HG03432 (cell line): ENCODE data around the gene NCAPD2.

Experiments used
- ATAC-seq: cut with Tn5 transposase; IDR thresholded peaks from one replicate; pipeline ENCODE4 v1.9.1; 2021; ENCODE audit warnings: mild to moderate bottlenecking, moderate library complexity; ENCODE audit not compliant: unreplicated experiment

NCAPD2 gene, protein sequence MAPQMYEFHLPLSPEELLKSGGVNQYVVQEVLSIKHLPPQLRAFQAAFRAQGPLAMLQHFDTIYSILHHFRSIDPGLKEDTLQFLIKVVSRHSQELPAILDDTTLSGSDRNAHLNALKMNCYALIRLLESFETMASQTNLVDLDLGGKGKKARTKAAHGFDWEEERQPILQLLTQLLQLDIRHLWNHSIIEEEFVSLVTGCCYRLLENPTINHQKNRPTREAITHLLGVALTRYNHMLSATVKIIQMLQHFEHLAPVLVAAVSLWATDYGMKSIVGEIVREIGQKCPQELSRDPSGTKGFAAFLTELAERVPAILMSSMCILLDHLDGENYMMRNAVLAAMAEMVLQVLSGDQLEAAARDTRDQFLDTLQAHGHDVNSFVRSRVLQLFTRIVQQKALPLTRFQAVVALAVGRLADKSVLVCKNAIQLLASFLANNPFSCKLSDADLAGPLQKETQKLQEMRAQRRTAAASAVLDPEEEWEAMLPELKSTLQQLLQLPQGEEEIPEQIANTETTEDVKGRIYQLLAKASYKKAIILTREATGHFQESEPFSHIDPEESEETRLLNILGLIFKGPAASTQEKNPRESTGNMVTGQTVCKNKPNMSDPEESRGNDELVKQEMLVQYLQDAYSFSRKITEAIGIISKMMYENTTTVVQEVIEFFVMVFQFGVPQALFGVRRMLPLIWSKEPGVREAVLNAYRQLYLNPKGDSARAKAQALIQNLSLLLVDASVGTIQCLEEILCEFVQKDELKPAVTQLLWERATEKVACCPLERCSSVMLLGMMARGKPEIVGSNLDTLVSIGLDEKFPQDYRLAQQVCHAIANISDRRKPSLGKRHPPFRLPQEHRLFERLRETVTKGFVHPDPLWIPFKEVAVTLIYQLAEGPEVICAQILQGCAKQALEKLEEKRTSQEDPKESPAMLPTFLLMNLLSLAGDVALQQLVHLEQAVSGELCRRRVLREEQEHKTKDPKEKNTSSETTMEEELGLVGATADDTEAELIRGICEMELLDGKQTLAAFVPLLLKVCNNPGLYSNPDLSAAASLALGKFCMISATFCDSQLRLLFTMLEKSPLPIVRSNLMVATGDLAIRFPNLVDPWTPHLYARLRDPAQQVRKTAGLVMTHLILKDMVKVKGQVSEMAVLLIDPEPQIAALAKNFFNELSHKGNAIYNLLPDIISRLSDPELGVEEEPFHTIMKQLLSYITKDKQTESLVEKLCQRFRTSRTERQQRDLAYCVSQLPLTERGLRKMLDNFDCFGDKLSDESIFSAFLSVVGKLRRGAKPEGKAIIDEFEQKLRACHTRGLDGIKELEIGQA (N-terminal part only)

DNA sequence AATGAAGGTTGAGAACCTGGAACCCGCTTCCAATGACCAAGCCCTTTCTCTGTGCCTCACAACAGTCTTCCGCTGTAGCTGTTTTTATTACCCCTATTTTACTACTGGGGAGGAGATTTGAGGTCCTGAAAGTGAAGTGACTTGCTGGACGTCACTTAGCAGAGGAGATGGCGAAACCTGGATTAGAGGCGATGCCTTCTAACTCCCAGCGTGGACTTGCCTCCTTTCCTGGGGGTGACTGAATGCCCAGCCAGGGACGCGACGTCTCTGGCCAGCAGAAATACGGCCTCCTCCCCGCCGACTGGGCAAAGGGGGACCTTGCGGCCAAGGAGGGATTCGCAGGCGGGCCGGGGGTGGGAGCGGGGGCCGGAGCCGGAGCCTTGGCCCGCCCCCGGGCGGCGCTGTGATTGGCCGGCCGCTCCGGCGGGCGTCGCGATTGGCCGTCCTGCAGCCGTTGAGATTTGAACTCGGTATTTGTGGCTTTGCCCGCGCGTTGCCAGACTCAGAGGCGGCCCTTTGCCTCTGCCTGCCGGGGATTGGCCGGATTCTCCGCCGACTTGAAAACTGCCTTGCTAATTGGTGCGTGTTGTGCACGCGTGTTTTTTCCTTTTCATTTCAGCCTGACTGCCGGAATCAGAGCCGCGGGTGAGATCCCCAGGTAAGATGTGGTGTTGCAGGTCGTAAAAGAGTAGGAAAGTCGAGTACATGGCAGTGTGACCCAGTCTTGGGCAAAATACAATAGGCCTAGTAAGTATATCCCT is at the start of gene NCAPD2:
Gene NCAPD2 (plus strand): TSS at position 606 of the 761 bp plus-strand sequence. CDS start 997 bp downstream, outside the sequence.
- ATAC-seq, result peak; percentile 86

DNA sequence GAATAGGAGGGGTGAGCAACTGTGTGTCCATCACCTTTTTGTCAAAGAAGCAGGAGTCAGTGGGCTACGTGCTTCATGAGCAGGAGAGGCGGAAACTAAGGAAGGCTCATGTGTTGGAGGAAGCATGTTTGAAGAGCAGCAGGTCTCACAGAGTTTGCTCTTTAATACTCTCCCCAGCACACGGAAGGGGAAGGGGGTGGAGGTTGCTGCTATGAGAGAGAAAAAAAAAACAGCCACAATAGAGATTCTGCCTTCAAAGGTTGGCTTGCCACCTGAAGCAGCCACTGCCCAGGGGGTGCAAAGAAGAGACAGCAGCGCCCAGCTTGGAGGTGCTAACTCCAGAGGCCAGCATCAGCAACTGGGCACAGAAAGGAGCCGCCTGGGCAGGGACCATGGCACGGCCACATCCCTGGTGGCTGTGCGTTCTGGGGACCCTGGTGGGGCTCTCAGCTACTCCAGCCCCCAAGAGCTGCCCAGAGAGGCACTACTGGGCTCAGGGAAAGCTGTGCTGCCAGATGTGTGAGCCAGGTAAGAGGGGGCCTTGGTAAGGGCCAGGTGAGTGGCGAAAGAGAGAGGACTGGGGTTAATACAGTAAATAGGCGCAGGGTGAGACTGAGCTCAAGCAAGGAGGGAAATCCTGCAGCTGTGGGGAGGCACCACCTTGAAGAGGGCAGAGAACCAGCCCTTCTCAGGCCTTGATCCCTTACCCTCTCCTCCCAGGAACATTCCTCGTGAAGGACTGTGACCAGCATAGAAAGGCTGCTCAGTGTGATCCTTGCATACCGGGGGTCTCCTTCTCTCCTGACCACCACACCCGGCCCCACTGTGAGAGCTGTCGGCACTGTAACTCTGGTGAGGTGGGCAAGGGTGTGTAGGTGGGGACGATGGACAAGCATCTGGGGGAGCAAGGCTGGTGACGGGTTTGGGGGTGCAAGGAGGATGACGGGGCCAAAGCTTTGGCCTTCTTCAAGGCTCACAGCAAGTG is 48.9 kb upstream of the NCAPD2 start, which contains the start of gene CD27:
Gene CD27 (plus strand): TSS at position 252 of the 985 bp plus-strand sequence. CDS start 141 bp downstream, at position 393.
- ATAC-seq, result no peak

DNA sequence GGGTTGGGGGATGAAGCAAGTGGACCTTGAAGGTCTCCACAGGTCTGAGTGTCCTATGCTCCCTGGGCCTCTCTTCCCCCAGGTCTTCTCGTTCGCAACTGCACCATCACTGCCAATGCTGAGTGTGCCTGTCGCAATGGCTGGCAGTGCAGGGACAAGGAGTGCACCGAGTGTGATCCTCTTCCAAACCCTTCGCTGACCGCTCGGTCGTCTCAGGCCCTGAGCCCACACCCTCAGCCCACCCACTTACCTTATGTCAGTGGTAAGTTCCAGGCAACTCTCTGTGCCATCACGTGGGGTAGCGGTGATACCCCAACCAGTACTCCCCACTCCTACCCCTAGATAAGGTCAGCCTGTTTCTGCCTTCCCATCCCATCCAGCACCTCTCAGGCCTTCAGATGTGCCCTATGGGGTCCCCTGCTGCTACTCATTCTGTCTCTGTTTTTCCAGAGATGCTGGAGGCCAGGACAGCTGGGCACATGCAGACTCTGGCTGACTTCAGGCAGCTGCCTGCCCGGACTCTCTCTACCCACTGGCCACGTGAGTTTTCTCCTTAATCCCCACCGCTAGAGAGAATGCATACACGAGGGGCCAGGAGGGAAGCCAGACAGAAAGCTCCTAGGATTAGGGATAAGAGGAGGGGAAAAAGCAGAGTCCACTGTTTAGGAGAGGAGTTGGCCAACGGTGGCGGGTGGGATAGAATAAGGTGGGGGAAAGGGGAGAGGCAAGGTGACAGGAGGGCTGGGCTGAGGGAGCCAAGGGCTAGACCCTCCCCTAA is 43.6 kb upstream of the NCAPD2 start:
- no peak for ATAC-seq

DNA sequence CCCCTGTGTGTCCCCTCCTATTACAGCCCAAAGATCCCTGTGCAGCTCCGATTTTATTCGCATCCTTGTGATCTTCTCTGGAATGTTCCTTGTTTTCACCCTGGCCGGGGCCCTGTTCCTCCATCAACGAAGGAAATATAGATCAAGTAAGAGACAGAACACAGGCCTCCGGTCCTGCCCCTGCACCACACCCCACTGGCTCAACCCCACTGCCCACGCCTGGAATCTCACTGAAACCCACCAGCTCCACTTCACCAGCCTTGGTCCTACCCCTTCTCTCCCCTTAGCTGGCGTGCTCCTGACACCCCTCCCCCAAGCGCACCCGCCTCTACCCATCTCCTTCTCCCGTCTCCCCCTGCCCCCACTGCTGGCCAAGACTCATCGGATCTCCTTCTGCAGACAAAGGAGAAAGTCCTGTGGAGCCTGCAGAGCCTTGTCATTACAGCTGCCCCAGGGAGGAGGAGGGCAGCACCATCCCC is 43.0 kb upstream of the NCAPD2 start:
- ATAC-seq, result no peak

DNA sequence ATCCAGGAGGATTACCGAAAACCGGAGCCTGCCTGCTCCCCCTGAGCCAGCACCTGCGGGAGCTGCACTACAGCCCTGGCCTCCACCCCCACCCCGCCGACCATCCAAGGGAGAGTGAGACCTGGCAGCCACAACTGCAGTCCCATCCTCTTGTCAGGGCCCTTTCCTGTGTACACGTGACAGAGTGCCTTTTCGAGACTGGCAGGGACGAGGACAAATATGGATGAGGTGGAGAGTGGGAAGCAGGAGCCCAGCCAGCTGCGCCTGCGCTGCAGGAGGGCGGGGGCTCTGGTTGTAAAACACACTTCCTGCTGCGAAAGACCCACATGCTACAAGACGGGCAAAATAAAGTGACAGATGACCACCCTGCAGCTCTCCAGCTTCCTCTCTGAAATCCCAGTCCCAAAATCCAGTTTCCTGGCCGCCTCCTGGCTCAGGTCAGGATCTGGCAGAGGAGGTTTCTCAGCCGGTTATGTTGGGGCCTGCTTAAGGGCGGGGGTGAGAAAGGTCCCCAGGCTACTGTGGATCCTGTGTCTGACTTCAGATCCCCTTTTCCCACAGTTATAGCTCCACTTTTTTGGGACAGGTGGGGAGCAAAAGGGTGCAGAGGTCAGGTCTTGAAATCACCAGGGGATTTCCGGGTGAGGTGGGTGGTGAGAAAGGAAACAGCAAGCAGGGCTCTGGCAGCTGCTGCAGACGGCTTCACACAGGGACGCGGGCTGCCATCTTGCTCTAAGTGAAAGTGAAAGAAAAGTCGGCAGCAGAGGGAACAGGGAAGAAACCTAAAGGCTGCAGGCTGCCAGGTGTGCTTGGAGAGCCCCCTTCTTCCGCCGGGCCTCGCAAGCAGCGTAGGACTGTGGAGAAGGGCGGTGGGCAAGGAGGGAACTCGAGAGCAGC is 42.3 kb upstream of the NCAPD2 start, which contains the start of gene TAPBPL:
Gene TAPBPL (plus strand): TSS at position 695 of the 897 bp plus-strand sequence. CDS start 207 bp downstream, outside the sequence.
- ATAC-seq, result peak; percentile 67

DNA sequence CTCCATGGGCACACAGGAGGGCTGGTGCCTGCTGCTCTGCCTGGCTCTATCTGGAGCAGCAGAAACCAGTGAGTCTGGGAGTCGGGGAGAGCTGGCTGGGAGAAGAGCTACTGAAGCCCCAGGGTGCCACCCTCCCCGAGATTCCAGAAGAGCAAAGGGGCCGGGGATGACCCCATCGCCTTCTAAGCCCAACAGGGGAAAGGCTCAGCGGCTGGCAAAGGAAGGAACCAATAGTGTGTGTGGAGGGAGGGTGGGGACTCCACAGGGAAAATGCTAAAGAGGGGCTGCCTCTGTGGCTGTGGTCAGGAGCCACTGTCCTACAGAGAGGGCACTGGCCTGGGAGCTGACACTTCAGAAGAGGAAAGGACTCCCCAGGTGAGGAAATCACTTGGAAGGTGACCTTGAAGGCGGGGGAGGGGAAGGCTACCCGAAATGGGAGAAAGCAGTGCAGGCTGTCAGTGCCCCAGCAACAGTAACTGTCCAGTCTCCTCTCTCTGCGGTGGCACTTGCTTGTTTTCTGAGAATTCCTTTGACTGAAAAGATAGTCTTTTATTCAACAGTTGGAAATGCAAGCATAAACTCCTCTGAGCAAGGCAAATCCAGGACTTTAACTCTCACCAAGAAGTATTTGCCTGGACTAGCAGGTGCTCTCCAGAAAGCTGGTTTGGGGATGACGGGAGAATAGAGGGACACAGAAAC is 41.5 kb upstream of the NCAPD2 start:
- no peak for ATAC-seq

DNA sequence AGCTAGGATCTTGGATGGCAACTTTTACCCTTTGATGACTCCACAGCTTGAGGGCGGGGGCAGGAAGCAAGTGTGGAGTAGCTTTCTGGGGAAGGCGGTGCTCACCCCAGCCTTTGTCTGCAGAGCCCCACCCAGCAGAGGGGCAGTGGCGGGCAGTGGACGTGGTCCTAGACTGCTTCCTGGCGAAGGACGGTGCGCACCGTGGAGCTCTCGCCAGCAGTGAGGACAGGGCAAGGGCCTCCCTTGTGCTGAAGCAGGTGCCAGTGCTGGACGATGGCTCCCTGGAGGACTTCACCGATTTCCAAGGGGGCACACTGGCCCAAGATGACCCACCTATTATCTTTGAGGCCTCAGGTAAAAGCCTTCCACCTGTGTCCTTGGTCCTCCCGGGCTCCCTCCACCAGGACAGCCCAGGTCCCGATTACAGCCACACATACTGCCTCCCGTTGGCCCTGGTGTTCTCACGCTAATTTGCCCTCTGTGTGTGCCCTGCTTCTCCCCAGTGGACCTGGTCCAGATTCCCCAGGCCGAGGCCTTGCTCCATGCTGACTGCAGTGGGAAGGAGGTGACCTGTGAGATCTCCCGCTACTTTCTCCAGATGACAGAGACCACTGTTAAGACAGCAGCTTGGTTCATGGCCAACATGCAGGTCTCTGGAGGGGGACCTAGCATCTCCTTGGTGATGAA is 40.8 kb upstream of the NCAPD2 start:
- no peak for ATAC-seq

DNA sequence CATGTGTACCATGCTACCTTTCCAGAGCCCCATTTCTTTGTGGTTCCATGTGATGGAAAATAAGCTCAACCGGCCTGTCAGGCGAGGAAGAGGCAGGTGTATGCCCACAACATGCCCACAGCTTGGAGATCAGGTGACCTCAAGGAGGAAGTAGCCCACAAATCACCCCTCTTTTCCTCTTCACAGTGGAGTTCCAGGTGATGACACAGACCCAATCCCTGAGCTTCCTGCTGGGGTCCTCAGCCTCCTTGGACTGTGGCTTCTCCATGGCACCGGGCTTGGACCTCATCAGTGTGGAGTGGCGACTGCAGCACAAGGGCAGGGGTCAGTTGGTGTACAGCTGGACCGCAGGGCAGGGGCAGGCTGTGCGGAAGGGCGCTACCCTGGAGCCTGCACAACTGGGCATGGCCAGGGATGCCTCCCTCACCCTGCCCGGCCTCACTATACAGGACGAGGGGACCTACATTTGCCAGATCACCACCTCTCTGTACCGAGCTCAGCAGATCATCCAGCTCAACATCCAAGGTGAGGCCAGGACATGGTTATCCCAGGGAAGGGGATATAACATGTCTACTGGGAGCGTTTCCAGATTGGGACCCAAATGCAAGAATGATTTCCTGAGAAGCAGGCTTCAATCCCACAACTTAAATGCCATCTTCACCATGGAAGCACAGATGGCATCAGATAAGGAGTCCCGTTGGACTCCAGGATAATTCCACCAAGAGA is 36.5 kb upstream of the NCAPD2 start:
- ATAC-seq, result no peak

DNA sequence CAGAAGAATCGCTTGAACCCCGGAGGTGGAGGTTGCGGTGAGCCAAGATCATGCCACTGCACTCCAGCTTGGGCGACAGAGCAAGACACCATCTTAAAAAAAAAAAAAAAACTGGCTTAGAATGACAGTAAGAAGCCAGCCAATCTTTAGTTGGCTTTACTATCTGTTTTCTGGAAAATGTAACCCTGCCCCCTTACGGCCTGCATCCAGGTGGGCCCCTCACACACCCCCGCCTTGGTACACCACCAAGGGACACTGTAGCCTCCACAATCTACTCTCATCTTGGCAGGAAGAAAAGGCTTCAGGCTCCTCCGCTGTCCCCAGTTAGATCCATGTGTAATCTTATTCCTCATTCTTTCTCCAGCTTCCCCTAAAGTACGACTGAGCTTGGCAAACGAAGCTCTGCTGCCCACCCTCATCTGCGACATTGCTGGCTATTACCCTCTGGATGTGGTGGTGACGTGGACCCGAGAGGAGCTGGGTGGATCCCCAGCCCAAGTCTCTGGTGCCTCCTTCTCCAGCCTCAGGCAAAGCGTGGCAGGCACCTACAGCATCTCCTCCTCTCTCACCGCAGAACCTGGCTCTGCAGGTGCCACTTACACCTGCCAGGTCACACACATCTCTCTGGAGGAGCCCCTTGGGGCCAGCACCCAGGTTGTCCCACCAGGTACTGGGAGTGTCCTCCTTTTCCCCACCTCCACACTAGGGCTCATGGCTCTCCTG is 35.5 kb upstream of the NCAPD2 start:
- ATAC-seq, result no peak

DNA sequence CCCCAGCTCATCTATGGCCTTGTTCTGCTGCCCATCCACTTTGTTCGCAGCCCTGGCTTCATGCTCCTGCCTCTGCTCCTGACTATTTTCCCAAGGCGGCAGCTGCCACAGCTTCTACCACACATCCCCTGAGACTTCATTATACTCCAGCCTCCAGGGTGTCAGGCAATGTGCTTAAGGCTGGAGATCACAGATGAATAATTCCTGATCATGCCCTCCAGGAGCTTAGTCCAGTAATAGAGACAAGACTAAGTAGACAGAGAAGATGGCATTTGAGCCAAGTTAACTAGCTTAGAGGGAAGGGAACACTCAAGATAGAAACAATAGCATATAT is 34.9 kb upstream of the NCAPD2 start:
- no peak for ATAC-seq

DNA sequence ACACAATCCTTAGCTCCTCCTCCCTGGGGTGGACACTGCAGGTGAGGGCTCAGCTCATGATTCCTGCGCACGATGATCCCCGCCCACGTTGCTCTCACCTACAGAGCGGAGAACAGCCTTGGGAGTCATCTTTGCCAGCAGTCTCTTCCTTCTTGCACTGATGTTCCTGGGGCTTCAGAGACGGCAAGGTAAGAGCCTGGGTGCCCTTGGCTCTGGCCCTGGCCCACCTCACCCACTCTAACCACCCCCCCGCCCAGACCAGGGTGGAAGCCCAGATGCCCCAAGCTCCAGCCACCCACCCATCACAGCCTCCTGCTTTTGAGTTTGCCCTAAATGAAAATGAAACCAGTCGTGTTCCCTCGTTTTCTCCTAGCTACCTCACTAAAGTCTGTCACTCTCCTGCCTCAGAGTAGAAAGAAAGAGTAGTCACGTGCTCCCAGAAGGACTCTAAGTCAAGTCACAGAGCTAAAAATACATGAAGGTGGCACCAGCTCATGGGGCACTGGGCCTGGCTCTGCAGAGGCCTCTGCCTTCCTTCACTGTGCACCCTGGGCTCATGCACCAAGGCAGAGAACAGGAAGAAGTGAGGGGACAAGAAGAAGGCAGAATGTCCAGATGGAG is 33.0 kb upstream of the NCAPD2 start:
- ATAC-seq, result no peak

DNA sequence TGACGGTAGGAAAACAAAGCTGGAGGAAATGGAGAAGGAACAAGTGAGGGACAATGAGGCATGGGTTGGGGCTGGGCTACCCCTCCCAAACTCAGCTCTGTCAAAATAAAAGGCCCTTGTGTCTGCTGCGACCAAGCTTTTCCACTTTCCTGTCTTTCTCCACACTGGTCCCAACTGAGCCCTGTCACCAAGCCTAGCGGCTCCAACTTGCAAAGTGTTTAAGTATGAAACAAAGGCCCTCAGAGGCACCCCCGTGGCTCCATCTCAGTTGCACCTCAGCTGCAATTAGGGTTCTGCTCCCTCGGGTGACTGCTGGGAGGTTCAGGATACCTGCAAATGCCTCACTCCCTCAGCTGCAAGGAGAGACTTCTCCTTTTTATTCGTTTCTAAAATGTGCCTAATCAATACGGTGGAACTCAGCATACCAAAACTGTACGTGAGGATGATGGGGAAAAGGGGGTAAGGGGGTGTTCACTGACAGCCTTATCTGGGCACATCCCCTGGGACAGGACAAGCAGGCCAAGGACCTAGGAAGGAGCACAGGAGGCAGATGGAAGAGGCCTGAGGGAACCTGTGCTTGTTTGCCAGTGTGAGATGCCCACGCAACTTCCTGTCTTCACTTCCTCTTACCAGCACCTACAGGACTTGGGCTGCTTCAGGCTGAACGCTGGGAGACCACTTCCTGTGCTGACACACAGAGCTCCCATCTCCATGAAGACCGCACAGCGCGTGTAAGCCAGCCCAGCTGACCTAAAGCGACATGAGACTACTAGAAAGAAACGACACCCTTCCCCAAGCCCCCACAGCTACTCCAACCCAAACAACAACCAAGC is 32.3 kb upstream of the NCAPD2 start:
- peak; percentile 77 for ATAC-seq
